GM12872 (cell line): ENCODE measurements around the gene PWWP2B.

Experiments used
- CTCF ChIP-seq: IDR thresholded peaks from 3 replicates; pipeline ENCODE4 v1.5.1; 2011; ENCODE audit warnings: low read depth, mild to moderate bottlenecking, low read length, moderate library complexity; ENCODE audit not compliant: insufficient read depth

The PWWP2B gene

GRCh38 chr10:132458586-132459300 lies 61.7 kb downstream of the PWWP2B start:
- peak; percentile 87 for TF ChIP-seq CTCF

GRCh38 chr10:132459301-132460003 lies 62.5 kb downstream of the PWWP2B start:
- no peak for TF ChIP-seq CTCF

GRCh38 chr10:132460071-132460470 lies 63.1 kb downstream of the PWWP2B start:
- no peak for TF ChIP-seq CTCF

- TF ChIP-seq CTCF, result no peak
Measured at GRCh38 chr10:132460691-132461090, 63.7 kb downstream of the PWWP2B start.

- TF ChIP-seq CTCF, result no peak
Measured at GRCh38 chr10:132461103-132461682, 64.2 kb downstream of the PWWP2B start.

- TF ChIP-seq CTCF, result no peak
Measured at GRCh38 chr10:132461683-132462231, 64.8 kb downstream of the PWWP2B start.
